Ovary (tissue), 9 donors: ENCODE measurements around the gene CDH23. TPM values are rescaled to one million over a fixed set of nuclear protein-coding genes. Genes with fewer than 3 reads are reported as not detected.

ENCODE experiments used
- DNase-seq, 5 donors: peaks; one replicate each; pipeline ENCODE4 v3.0.0-alpha.2; 2019 to 2020
- H3K27ac ChIP-seq, 2 donors: fragments of 200-600 bp; one replicate each; pipeline versions ENCODE4 v1.5.1 to v1.8.0; 2019 to 2022
- H3K27me3 ChIP-seq: fragments of 200-600 bp; one replicate; pipeline ENCODE4 v1.8.0; 2022
- H3K36me3 ChIP-seq: fragments of 200-600 bp; sonication (generic); one replicate; pipeline ENCODE4 v1.5.1; 2019
- H3K4me1 ChIP-seq: one replicate; pipeline ENCODE4 v1.8.1; 2013; ENCODE audit warnings: mild to moderate bottlenecking, moderate library complexity; ENCODE audit not compliant: insufficient read depth
- H3K4me3 ChIP-seq: fragments of 200-600 bp; sonication (generic); one replicate; pipeline ENCODE4 v1.5.1; 2017
- H3K9me3 ChIP-seq, 2 donors: fragments of 200-600 bp in 1 of 2; sonication (generic) in 1 of 2; one replicate each; pipeline versions ENCODE4 v1.5.1 to v1.8.1; 2013 to 2019; ENCODE audit warnings: mild to moderate bottlenecking in 1 of 2, moderate library complexity in 1 of 2
- CTCF ChIP-seq, 3 donors: fragments of 450-650 bp in 2 of 3; fragments of 200-600 bp in 1 of 3; IDR thresholded peaks; one replicate each; pipeline versions ENCODE4 v1.5.1 to v1.8.0; 2016 to 2022; ENCODE audit warnings: antibody characterized with exemption in 3 of 3, mild to moderate bottlenecking in 1 of 3
- EP300 ChIP-seq: sonication (generic); formaldehyde crosslinking; IDR thresholded peaks from one replicate; pipeline ENCODE4 v1.6.1; 2017; ENCODE audit warnings: antibody characterized with exemption
- POLR2A ChIP-seq: fragments of 450-650 bp; IDR thresholded peaks from one replicate; pipeline ENCODE4 v1.6.1; 2017; ENCODE audit warnings: antibody characterized with exemption, mild to moderate bottlenecking, moderate library complexity
- WGBS, 3 donors: extraction: QIAGEN DNeasy Blood & Tissue Kit in 1 of 3; methylation state at CpG; one replicate each; pipeline versions ENCODE4 v1.1.5 to v1.1.7; 2013 to 2017; 5-methylcytosine and 5-hydroxymethylcytosine counted together
- intact Hi-C, 4 donors: fragments of 100-400 bp; cut with DNase I; formaldehyde crosslinking; loops; one replicate each; pipeline versions ENCODE4 v1.11.0 to v1.15.1; 2022 to 2023
- polyA plus RNA-seq, 2 donors: library from polyadenylated mRNA; stranded (reverse); fragments of 200-250 nt in 1 of 2; fragments of 350-450 nt in 1 of 2; fragmentation: Illumina TruSeq in 1 of 2; extraction: RNeasy Lipid Tissue Mini Kit (QIAGEN cat#74804) in 1 of 2; gene quantifications; one replicate each; pipeline ENCODE4 v1.2.3, GENCODE V29; 2013 to 2014
- total RNA-seq, 7 donors: library from RNA; depleted of rRNA in 2 of 7; stranded (reverse); fragments of >200 nt in 2 of 7; fragmentation: NEBNext Ultra II Directional in 3 of 7; extraction: Animal tissue kit (Norgen Biotek cat#: 25700) in 3 of 7; gene quantifications; one replicate each; pipeline versions ENCODE4 v1.1.0 to v1.2.4, GENCODE V29; 2016 to 2023
- donor health status: DM: no; HTN: no; CAD: no; lungs with moderate emphysema.
- donor health status: DM: no; HTN: no; CAD: no.
- donor health status: Bipolar disorder and iron deficiency.
- donor health status: DM: yes; HTN: yes; CAD: no.
- donor health status: DM: no; HTN: no; CAD: no.
- donor health status: DM: yes; HTN: yes; CAD: no.

Gene CDH23
- total and polyA plus RNA-seq, 9 donors = 7.5 to 108 (median 39.1) TPM

- peaks cover 21% of the 10 kb centered on the region for H3K4me1 ChIP-seq
- intact Hi-C loops = no loop called here
- no peak for DNase-seq
- H3K36me3 ChIP-seq = no peaks in the 10 kb centered on the region
- H3K27me3 ChIP-seq = no peaks in the 10 kb centered on the region
- no peak overlapping the region for H3K4me3 ChIP-seq
- no peaks in the 10 kb centered on the region for H3K9me3 ChIP-seq
- TF ChIP-seq POLR2A (no peak), CTCF (IDR thresholded peaks at IDR 0.05) (no peak), EP300 (no peak)
- 45 to 52% (median 52%) methylated on average over 7 of the region's 7 CpGs for WGBS, 3 donors
- peak overlapping the region; percentile 36 to 56 for H3K27ac ChIP-seq
Measured at GRCh38 chr10:71620642-71621041, 223.9 kb downstream of the CDH23 start.

- peak; percentile 49 to 83 (median 76) for DNase-seq
- Histone ChIP-seq H3K9me3 (no peaks in the 10 kb centered on the region), H3K4me1 (peaks cover 21% of the 10 kb centered on the region), H3K4me3 (no peak overlapping the region), H3K27me3 (no peaks in the 10 kb centered on the region), H3K27ac (peak overlapping the region; percentile 36 to 56), H3K36me3 (no peaks in the 10 kb centered on the region)
- TF ChIP-seq EP300 = no peak
- intact Hi-C loops = no loop called here
- 38 to 43% (median 41%) methylated on average over 12 of the region's 12 CpGs for WGBS, 3 donors
Measured at GRCh38 chr10:71621231-71622153, 224.8 kb downstream of the CDH23 start.

- 53 to 56% (median 53%) methylated on average over 10 of the region's 10 CpGs for WGBS, 3 donors
- TF ChIP-seq EP300 (no peak), POLR2A (no peak), CTCF (IDR thresholded peaks at IDR 0.05) (no peak)
- peak; percentile 45 to 69 (median 55) for DNase-seq
- Histone ChIP-seq H3K36me3 (no peaks in the 10 kb centered on the region), H3K9me3 (no peaks in the 10 kb centered on the region), H3K4me1 (peaks cover 21% of the 10 kb centered on the region), H3K27me3 (no peaks in the 10 kb centered on the region), H3K4me3 (no peak overlapping the region), H3K27ac (peak overlapping the region in 1 of 2 donors; percentile 67)
- intact Hi-C loops = no loop called here
Measured at GRCh38 chr10:71622154-71622526, 225.4 kb downstream of the CDH23 start.

GRCh38 chr10:71622616-71623015 is 225.9 kb downstream of the CDH23 start:
- TF ChIP-seq CTCF (IDR thresholded peaks at IDR 0.05) = no peak
- no peak for TF ChIP-seq EP300
- no peak for TF ChIP-seq POLR2A
- peak in 3 of 5 donors; percentile 48 to 71 (median 53) for DNase-seq
- WGBS, 3 donors = 34 to 47% (median 44%) methylated on average over 8 of the region's 8 CpGs
- no peaks in the 10 kb centered on the region for H3K27me3 ChIP-seq
- H3K36me3 ChIP-seq = no peaks in the 10 kb centered on the region
- H3K4me1 ChIP-seq = peaks cover 21% of the 10 kb centered on the region
- H3K9me3 ChIP-seq = no peaks in the 10 kb centered on the region
- peak overlapping the region in 1 of 2 donors; percentile 67 for H3K27ac ChIP-seq
- H3K4me3 ChIP-seq = no peak overlapping the region
- intact Hi-C loops = no loop called here
